SK-N-SH (cell line): ENCODE results near the gene TCP11L2. TPM values are rescaled to one million over a fixed set of nuclear protein-coding genes. Genes with fewer than 3 reads are reported as not detected.

Source experiments
- CTCF ChIA-PET: fragments of 300-600, 350-600 bp; formaldehyde crosslinking; extraction: SDS; loops from one replicate; lab custom pipeline; 2021; lab: Yijun Ruan, JAX
- POLR2A ChIA-PET: fragments of 350-600 bp; sonication (Branson Sonifier 250); formaldehyde crosslinking; extraction: SDS; loops from one replicate; lab custom pipeline; 2020; ENCODE audit warnings: antibody characterized with exemption, inconsistent platforms; lab: Yijun Ruan, JAX
- DNase-seq: peaks from one replicate; pipeline ENCODE4 v3.0.0; 2012
- H2AFZ ChIP-seq: fragments of 200-600 bp; sonication (generic); 2 replicates; pipeline ENCODE4 v1.8.1; 2016; ENCODE audit warnings: antibody characterized with exemption, mild to moderate bottlenecking, low read depth
- H3F3A ChIP-seq: fragments of 200-600 bp; sonication (generic); replicated peaks from 2 replicates; pipeline ENCODE3; 2016; ENCODE audit warnings: antibody characterized with exemption, mild to moderate bottlenecking; ENCODE audit not compliant: insufficient read depth
- H3K27ac ChIP-seq, 2 experiments: fragments of 200-500 bp in 1 of 2; fragments of 200-600 bp in 1 of 2; sonication (Bioruptor generic) in 1 of 2; sonication (generic), shearing (Covaris generic) in 1 of 2; 2 replicates each; pipeline versions ENCODE4 v1.5.1 to v1.6.1; 2014 to 2016; ENCODE audit warnings: low read depth in 2 of 2, inconsistent platforms in 1 of 2, low read length in 1 of 2, mild to moderate bottlenecking in 1 of 2, mixed read lengths in 1 of 2
- H3K27me3 ChIP-seq: fragments of 200-600 bp; sonication (generic), shearing (Covaris generic); 2 replicates; pipeline ENCODE4 v1.6.1; 2016; ENCODE audit warnings: mixed run types; ENCODE audit not compliant: insufficient read depth
- H3K36me3 ChIP-seq, 2 experiments: fragments of 200-500 bp in 1 of 2; fragments of 200-600 bp in 1 of 2; sonication (Bioruptor generic) in 1 of 2; sonication (generic) in 1 of 2; replicated peaks in 1 of 2; 2 replicates each; pipeline versions ENCODE3 to v1.5.1; 2014 to 2016; ENCODE audit warnings: low read length in 1 of 2, mild to moderate bottlenecking in 1 of 2; ENCODE audit not compliant: insufficient read depth in 2 of 2, control insufficient read depth in 1 of 2
- H3K4me1 ChIP-seq, 2 experiments: fragments of 200-500 bp in 1 of 2; fragments of 200-600 bp in 1 of 2; sonication (Bioruptor generic) in 1 of 2; sonication (generic), shearing (Covaris generic) in 1 of 2; 2 replicates each; pipeline versions ENCODE4 v1.5.1 to v1.6.1; 2014 to 2016; ENCODE audit warnings: low read depth in 1 of 2, low read length in 1 of 2, mixed run types in 1 of 2; ENCODE audit not compliant: insufficient read depth in 2 of 2, control insufficient read depth in 1 of 2
- H3K4me2 ChIP-seq: fragments of 200-600 bp; sonication (generic), shearing (Covaris generic); 2 replicates; pipeline ENCODE4 v1.6.1; 2017; ENCODE audit warnings: mixed run types
- H3K4me3 ChIP-seq, 2 experiments: fragments of 200-500 bp in 1 of 2; fragments of 200-600 bp in 1 of 2; sonication (Bioruptor generic) in 1 of 2; sonication (generic), shearing (Covaris generic) in 1 of 2; 2 replicates each; pipeline versions ENCODE4 v1.5.1 to v1.8.1; 2014 to 2016; ENCODE audit warnings: low read depth in 2 of 2, inconsistent platforms in 1 of 2, low read length in 1 of 2, mild to moderate bottlenecking in 1 of 2, mixed read lengths in 1 of 2, moderate library complexity in 1 of 2
- H3K79me2 ChIP-seq: fragments of 200-600 bp; sonication (generic); 2 replicates; pipeline ENCODE4 v1.8.1; 2017; ENCODE audit warnings: mild to moderate bottlenecking; ENCODE audit not compliant: insufficient read depth
- H3K9ac ChIP-seq: fragments of 200-600 bp; sonication (generic); 2 replicates; pipeline ENCODE4 v1.6.1; 2017; ENCODE audit warnings: mixed run types
- H3K9me2 ChIP-seq: fragments of 200-600 bp; sonication (generic); 2 replicates; pipeline ENCODE4 v1.6.1; 2017; ENCODE audit warnings: mixed run types
- H3K9me3 ChIP-seq: fragments of 200-600 bp; sonication (generic); 2 replicates; pipeline ENCODE4 v1.6.1; 2017; ENCODE audit warnings: mixed run types, mild to moderate bottlenecking, moderate library complexity
- H4K20me1 ChIP-seq: fragments of 200-600 bp; sonication (generic); 2 replicates; pipeline ENCODE4 v1.6.1; 2017; ENCODE audit warnings: mild to moderate bottlenecking, mixed run types; ENCODE audit not compliant: insufficient read depth
- FOXJ3 ChIP-seq: sonication (generic); formaldehyde crosslinking; IDR thresholded peaks from 2 replicates; pipeline ENCODE4 v1.5.1; 2020; ENCODE audit warnings: mild to moderate bottlenecking, missing genetic modification reagents
- GABPA ChIP-seq: IDR thresholded peaks from 2 replicates; pipeline ENCODE4 v1.4.0; 2012; ENCODE audit warnings: low read depth, mild to moderate bottlenecking
- JUND ChIP-seq: IDR thresholded peaks from 2 replicates; pipeline ENCODE4 v1.4.0; 2012
- MAX ChIP-seq: IDR thresholded peaks from 2 replicates; pipeline ENCODE4 v1.4.0; 2012; ENCODE audit warnings: low read depth
- MXI1 ChIP-seq: IDR thresholded peaks from 2 replicates; pipeline ENCODE4 v1.6.1; 2012; ENCODE audit warnings: mild to moderate bottlenecking, low read depth, low read length, improper control_type of control experiment
- NFIC ChIP-seq: IDR thresholded peaks from 2 replicates; pipeline ENCODE4 v1.4.0; 2012; ENCODE audit warnings: borderline replicate concordance
- NRF1 ChIP-seq: IDR thresholded peaks from 2 replicates; pipeline ENCODE4 v1.6.1; 2012; ENCODE audit warnings: low read depth, mild to moderate bottlenecking, low read length
- RCOR1 ChIP-seq: fragments of 150-350 bp; IDR thresholded peaks from 2 replicates; pipeline ENCODE4 v1.6.1; 2017; ENCODE audit warnings: antibody characterized with exemption, low read length
- REST ChIP-seq: IDR thresholded peaks from 2 replicates; pipeline ENCODE4 v1.6.1; 2012; ENCODE audit warnings: mild to moderate bottlenecking, low read depth, low read length, moderate library complexity
- RFX5 ChIP-seq: IDR thresholded peaks from 2 replicates; pipeline ENCODE4 v1.6.1; 2012; ENCODE audit warnings: mild to moderate bottlenecking, improper control_type of control experiment, low read length
- SIN3A ChIP-seq: IDR thresholded peaks from 2 replicates; pipeline ENCODE4 v1.6.1; 2012; ENCODE audit warnings: low read depth, mild to moderate bottlenecking, low read length, moderate library complexity, borderline replicate concordance
- TAF1 ChIP-seq: IDR thresholded peaks from 2 replicates; pipeline ENCODE4 v1.6.1; 2012; ENCODE audit warnings: low read depth, mild to moderate bottlenecking, low read length, moderate library complexity, borderline replicate concordance
- TCF12 ChIP-seq: IDR thresholded peaks from 2 replicates; pipeline ENCODE4 v1.4.0; 2012
- TEAD4 ChIP-seq: IDR thresholded peaks from 2 replicates; pipeline ENCODE4 v1.4.0; 2012; ENCODE audit warnings: mild to moderate bottlenecking, borderline replicate concordance; ENCODE audit not compliant: insufficient read depth
- USF1 ChIP-seq: IDR thresholded peaks from 2 replicates; pipeline ENCODE4 v1.4.0; 2012; ENCODE audit warnings: low read depth, borderline replicate concordance
- USF2 ChIP-seq: fragments of 150-350 bp; IDR thresholded peaks from 2 replicates; pipeline ENCODE4 v1.6.1; 2017; ENCODE audit warnings: antibody characterized with exemption, low read length, low read depth, borderline replicate concordance
- WGBS: methylation state at CpG from one replicate; pipeline ENCODE4 v1.1.6; 2017; ENCODE audit warnings: low lambda C conversion rate; 5-methylcytosine and 5-hydroxymethylcytosine counted together
- polyA plus RNA-seq, 3 experiments: library from polyadenylated mRNA; depleted of rRNA; stranded (reverse); fragments of >200 nt; gene quantifications; 2 replicates each; pipeline ENCODE4 v1.2.3, GENCODE V29; 2012
- TF ChIP-seq, protein P1 (sequence below): fragments of 150-350 bp; IDR thresholded peaks from 2 replicates; pipeline ENCODE4 v1.6.1; 2016; ENCODE audit warnings: mild to moderate bottlenecking, low read depth, low read length

The TCP11L2 gene
- polyA plus RNA-seq, 1 of the 3 experiments (the other 2 are of a cell fraction), result 4.0 TPM

- no peak overlapping the region for H2AFZ ChIP-seq
- no peak overlapping the region for H3K4me2 ChIP-seq
- H3F3A ChIP-seq, result peaks cover 8% of the 10 kb centered on the region
- H3K4me3 ChIP-seq, result no peak overlapping the region
- H4K20me1 ChIP-seq, result no peaks in the 10 kb centered on the region
- H3K27me3 ChIP-seq, result no peaks in the 10 kb centered on the region
- ChIA-PET CTCF (no interaction called here), POLR2A (no interaction called here)
- peaks cover 11 to 16% of the 10 kb centered on the region in 2 experiments; a peak in 3 of 4 replicates for H3K4me1 ChIP-seq
- TF ChIP-seq MAX (no peak), RCOR1 (no peak), RFX5 (no peak), USF2 (no peak), NRF1 (no peak), REST (no peak), USF1 (no peak), TAF1 (no peak), FOXJ3 (CRISPR knock-in tag) (no peak), SIN3A (no peak), TEAD4 (no peak), TCF12 (no peak), NFIC (no peak), MXI1 (no peak), GABPA (no peak), JUND (no peak)
- TF ChIP-seq, protein P1, sequence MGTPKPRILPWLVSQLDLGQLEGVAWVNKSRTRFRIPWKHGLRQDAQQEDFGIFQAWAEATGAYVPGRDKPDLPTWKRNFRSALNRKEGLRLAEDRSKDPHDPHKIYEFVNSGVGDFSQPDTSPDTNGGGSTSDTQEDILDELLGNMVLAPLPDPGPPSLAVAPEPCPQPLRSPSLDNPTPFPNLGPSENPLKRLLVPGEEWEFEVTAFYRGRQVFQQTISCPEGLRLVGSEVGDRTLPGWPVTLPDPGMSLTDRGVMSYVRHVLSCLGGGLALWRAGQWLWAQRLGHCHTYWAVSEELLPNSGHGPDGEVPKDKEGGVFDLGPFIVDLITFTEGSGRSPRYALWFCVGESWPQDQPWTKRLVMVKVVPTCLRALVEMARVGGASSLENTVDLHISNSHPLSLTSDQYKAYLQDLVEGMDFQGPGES, result no peak
- H3K27ac ChIP-seq, result peak overlapping the region; percentile 58 to 63; a peak in 2 of 4 replicates
- H3K79me2 ChIP-seq, result no peaks in the 10 kb centered on the region
- no peaks in the 10 kb centered on the region for H3K36me3 ChIP-seq
- no peak overlapping the region for H3K9ac ChIP-seq
- DNase-seq, result no peak
- no peaks in the 10 kb centered on the region for H3K9me2 ChIP-seq
- 91% methylated on average over 3 of the region's 3 CpGs for WGBS
- no peaks in the 10 kb centered on the region for H3K9me3 ChIP-seq
Observed at GRCh38 chr12:106308611-106309010, 6.1 kb downstream of the TCP11L2 start.
